Loucy (cell line): Measurements from ENCODE around the gene PMP22.

Experiments used
- EZH2phosphoT487 ChIP-seq: fragments of 200-600 bp; IDR thresholded peaks from 2 replicates; pipeline ENCODE4 v1.6.1; 2018; ENCODE audit warnings: antibody characterized with exemption, mild to moderate bottlenecking, moderate library complexity, borderline replicate concordance
- TF ChIP-seq, protein P1 (sequence below): fragments of 200-600 bp; sonication (generic); conservative IDR thresholded peaks from 2 replicates; pipeline ENCODE4 v1.5.1; 2014; ENCODE audit warnings: mild to moderate bottlenecking, antibody characterized with exemption, low read length

DNA sequence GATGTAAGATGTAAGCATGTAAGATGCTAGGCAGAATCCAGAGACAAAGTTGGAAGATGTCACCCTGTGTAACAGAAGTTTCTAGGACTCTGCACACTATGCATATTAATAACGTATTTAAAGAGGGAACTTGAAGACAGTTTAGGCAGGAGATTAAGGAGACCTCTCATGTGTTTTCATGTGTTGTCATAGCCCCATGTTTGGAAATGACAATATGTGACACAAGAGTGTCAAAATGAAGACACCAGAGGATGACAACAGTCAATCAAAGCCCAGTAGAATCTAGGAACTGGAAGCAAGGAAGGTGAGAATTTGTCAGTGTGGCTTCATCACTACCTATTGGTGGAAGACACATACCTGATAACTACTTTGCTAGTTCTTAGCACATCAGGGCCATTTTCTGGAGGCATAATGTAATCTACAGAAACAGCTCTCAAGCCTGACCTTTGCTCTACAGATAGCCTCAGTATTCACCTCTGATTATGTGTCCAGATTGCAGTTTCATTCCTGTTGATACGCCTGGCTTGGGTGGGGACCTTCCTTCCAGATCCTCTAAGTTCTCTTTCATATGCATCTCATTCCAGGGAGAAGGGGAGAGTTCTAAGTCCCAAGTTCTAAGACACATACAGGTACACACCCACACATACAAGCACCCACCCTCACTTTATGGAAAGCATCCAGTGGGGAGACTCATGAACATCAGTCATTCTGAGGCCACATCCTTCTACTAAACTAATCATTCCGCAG, 26.3 kb downstream of the PMP22 start:
- TF ChIP-seq, protein P1, sequence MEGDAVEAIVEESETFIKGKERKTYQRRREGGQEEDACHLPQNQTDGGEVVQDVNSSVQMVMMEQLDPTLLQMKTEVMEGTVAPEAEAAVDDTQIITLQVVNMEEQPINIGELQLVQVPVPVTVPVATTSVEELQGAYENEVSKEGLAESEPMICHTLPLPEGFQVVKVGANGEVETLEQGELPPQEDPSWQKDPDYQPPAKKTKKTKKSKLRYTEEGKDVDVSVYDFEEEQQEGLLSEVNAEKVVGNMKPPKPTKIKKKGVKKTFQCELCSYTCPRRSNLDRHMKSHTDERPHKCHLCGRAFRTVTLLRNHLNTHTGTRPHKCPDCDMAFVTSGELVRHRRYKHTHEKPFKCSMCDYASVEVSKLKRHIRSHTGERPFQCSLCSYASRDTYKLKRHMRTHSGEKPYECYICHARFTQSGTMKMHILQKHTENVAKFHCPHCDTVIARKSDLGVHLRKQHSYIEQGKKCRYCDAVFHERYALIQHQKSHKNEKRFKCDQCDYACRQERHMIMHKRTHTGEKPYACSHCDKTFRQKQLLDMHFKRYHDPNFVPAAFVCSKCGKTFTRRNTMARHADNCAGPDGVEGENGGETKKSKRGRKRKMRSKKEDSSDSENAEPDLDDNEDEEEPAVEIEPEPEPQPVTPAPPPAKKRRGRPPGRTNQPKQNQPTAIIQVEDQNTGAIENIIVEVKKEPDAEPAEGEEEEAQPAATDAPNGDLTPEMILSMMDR: no peak
- TF ChIP-seq EZH2phosphoT487: no peak
